Ishikawa (cell line): ENCODE results near the gene NAT16.
A peak's percentile ranks its signal among the peaks of the same experiment; 100 is the strongest.

ENCODE experiments used
- CEBPB ChIP-seq: IDR thresholded peaks from 2 replicates; pipeline ENCODE4 v1.6.1; 2012
- CREB1 ChIP-seq: IDR thresholded peaks from 2 replicates; pipeline ENCODE4 v1.6.1; 2012; ENCODE audit warnings: low read depth
- EGR1 ChIP-seq: IDR thresholded peaks from 2 replicates; pipeline ENCODE4 v1.6.1; 2012
- EP300 ChIP-seq: IDR thresholded peaks from 2 replicates; pipeline ENCODE4 v1.6.1; 2012; ENCODE audit warnings: borderline replicate concordance
- FOXM1 ChIP-seq: IDR thresholded peaks from 2 replicates; pipeline ENCODE4 v1.6.1; 2012; ENCODE audit warnings: low read depth, borderline replicate concordance
- MAX ChIP-seq: IDR thresholded peaks from 2 replicates; pipeline ENCODE4 v1.6.1; 2012
- NFIC ChIP-seq: IDR thresholded peaks from 2 replicates; pipeline ENCODE4 v1.6.1; 2012
- RAD21 ChIP-seq: IDR thresholded peaks from 2 replicates; pipeline ENCODE4 v1.6.1; 2012; ENCODE audit warnings: low read depth
- REST ChIP-seq: IDR thresholded peaks from 2 replicates; pipeline ENCODE4 v1.6.1; 2012; ENCODE audit warnings: low read depth, mild to moderate bottlenecking
- TAF1 ChIP-seq: IDR thresholded peaks from 2 replicates; pipeline ENCODE4 v1.6.1; 2012; ENCODE audit warnings: low read depth, mild to moderate bottlenecking
- TCF12 ChIP-seq: IDR thresholded peaks from 2 replicates; pipeline ENCODE4 v1.6.1; 2012; ENCODE audit warnings: low read depth
- TEAD4 ChIP-seq: IDR thresholded peaks from 2 replicates; pipeline ENCODE4 v1.6.1; 2012
- USF1 ChIP-seq: IDR thresholded peaks from 2 replicates; pipeline ENCODE4 v1.6.1; 2012
- YY1 ChIP-seq: IDR thresholded peaks from 2 replicates; pipeline ENCODE4 v1.6.1; 2012; ENCODE audit warnings: low read depth
- ZBTB7A ChIP-seq: IDR thresholded peaks from 2 replicates; pipeline ENCODE4 v1.6.1; 2012; ENCODE audit warnings: low read depth

The NAT16 gene

GRCh38 chr7:101171442-101171837 is 8.7 kb downstream of the NAT16 start:
- TF ChIP-seq TEAD4 (no peak), TAF1 (no peak), EP300 (no peak), MAX (no peak), EGR1 (no peak), YY1 (no peak), ZBTB7A (no peak), FOXM1 (no peak), CREB1 (no peak), TCF12 (no peak), RAD21 (no peak)

- TF ChIP-seq CEBPB, result no peak
- no peak for TF ChIP-seq EP300
- TF ChIP-seq RAD21, result no peak
Observed at GRCh38 chr7:101170617-101171441, 9.3 kb downstream of the NAT16 start.

GRCh38 chr7:101169838-101170551 is 10.1 kb downstream of the NAT16 start:
- peak; percentile 69 for TF ChIP-seq RAD21
- TF ChIP-seq MAX, result peak; percentile 19; the same call in 1 of the 2 replicates
- no peak for TF ChIP-seq ZBTB7A
- peak; percentile 88 for TF ChIP-seq EGR1

GRCh38 chr7:101169110-101169837 is 10.8 kb downstream of the NAT16 start:
- TF ChIP-seq MAX (no peak), USF1 (no peak), RAD21 (no peak), CEBPB (no peak), CREB1 (no peak), ZBTB7A (no peak), EGR1 (no peak), TEAD4 (no peak), TCF12 (no peak), EP300 (no peak), FOXM1 (no peak), YY1 (no peak), TAF1 (no peak)

GRCh38 chr7:101168412-101169049 is 11.6 kb downstream of the NAT16 start:
- TF ChIP-seq TCF12 (no peak), CREB1 (no peak), TAF1 (no peak), USF1 (no peak), YY1 (no peak), TEAD4 (no peak), FOXM1 (no peak), EGR1 (no peak), EP300 (no peak), NFIC (no peak), RAD21 (no peak), MAX (no peak), ZBTB7A (no peak), CEBPB (no peak)

- TF ChIP-seq YY1 (no peak), NFIC (no peak)
Observed at GRCh38 chr7:101167645-101168411, 12.3 kb downstream of the NAT16 start.

- no peak for TF ChIP-seq REST
- TF ChIP-seq YY1, result no peak
- no peak for TF ChIP-seq TCF12
- TF ChIP-seq USF1, result no peak
- no peak for TF ChIP-seq TAF1
- TF ChIP-seq ZBTB7A, result no peak
- TF ChIP-seq TEAD4, result no peak
- TF ChIP-seq FOXM1, result no peak
- no peak for TF ChIP-seq CEBPB
- TF ChIP-seq NFIC, result no peak
- no peak for TF ChIP-seq EP300
- no peak for TF ChIP-seq MAX
- TF ChIP-seq EGR1, result no peak
- no peak for TF ChIP-seq RAD21
- no peak for TF ChIP-seq CREB1
Observed at GRCh38 chr7:101166909-101167644, 13.0 kb downstream of the NAT16 start.
